ENCODE data around the gene ASB11.

DNA sequence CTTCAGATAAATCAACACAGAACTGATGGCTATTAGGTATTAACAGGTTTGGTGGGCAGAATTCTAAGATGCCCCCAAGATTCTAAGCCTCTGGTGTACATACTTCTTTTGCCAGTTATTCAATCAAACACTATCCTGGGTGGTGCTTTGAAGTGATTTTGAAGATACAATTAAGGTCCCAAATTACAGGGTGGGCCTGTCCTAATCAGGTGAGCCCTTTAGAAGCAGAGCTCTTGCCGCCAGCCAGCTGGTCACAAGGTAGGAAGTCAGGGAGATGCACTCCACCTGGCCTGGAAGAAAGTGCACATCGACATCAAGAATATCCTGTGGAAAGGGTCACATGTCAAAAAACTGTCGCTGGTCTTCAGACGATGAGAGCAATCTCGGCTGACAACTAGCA is 75.0 kb downstream of the ASB11 start:
- TF ChIP-seq, protein P1, sequence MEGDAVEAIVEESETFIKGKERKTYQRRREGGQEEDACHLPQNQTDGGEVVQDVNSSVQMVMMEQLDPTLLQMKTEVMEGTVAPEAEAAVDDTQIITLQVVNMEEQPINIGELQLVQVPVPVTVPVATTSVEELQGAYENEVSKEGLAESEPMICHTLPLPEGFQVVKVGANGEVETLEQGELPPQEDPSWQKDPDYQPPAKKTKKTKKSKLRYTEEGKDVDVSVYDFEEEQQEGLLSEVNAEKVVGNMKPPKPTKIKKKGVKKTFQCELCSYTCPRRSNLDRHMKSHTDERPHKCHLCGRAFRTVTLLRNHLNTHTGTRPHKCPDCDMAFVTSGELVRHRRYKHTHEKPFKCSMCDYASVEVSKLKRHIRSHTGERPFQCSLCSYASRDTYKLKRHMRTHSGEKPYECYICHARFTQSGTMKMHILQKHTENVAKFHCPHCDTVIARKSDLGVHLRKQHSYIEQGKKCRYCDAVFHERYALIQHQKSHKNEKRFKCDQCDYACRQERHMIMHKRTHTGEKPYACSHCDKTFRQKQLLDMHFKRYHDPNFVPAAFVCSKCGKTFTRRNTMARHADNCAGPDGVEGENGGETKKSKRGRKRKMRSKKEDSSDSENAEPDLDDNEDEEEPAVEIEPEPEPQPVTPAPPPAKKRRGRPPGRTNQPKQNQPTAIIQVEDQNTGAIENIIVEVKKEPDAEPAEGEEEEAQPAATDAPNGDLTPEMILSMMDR (IDR thresholded peaks at IDR 0.05; ENCODE audit: low read depth, low read length, poor library complexity, severe bottlenecking): no peak
- TF ChIP-seq EZH2phosphoT487 (IDR thresholded peaks at IDR 0.05; ENCODE audit: borderline replicate concordance, low read length): no peak
